PFSK-1 (cell line): ENCODE results near the gene ITGBL1.

Experiments used
- POLR2AphosphoS5 ChIP-seq: IDR thresholded peaks from 2 replicates; pipeline ENCODE4 v1.6.1; 2012; ENCODE audit warnings: low read depth, mild to moderate bottlenecking, control low read depth, low read length, moderate library complexity
- SIN3A ChIP-seq: IDR thresholded peaks from 2 replicates; pipeline ENCODE4 v1.6.1; 2012; ENCODE audit warnings: mild to moderate bottlenecking, low read length, moderate library complexity, borderline replicate concordance; ENCODE audit not compliant: insufficient read depth
- TF ChIP-seq, protein P1 (sequence below), 2 experiments: IDR thresholded peaks; 2 replicates each; pipeline versions ENCODE4 v1.6.1 to v1.8.0; 2011 to 2012; ENCODE audit warnings: low read depth in 2 of 2, low read length in 2 of 2, control low read depth in 1 of 2, inconsistent platforms in 1 of 2, mild to moderate bottlenecking in 1 of 2, moderate library complexity in 1 of 2; ENCODE audit not compliant: insufficient read depth in 1 of 2

- TF ChIP-seq, protein P1, sequence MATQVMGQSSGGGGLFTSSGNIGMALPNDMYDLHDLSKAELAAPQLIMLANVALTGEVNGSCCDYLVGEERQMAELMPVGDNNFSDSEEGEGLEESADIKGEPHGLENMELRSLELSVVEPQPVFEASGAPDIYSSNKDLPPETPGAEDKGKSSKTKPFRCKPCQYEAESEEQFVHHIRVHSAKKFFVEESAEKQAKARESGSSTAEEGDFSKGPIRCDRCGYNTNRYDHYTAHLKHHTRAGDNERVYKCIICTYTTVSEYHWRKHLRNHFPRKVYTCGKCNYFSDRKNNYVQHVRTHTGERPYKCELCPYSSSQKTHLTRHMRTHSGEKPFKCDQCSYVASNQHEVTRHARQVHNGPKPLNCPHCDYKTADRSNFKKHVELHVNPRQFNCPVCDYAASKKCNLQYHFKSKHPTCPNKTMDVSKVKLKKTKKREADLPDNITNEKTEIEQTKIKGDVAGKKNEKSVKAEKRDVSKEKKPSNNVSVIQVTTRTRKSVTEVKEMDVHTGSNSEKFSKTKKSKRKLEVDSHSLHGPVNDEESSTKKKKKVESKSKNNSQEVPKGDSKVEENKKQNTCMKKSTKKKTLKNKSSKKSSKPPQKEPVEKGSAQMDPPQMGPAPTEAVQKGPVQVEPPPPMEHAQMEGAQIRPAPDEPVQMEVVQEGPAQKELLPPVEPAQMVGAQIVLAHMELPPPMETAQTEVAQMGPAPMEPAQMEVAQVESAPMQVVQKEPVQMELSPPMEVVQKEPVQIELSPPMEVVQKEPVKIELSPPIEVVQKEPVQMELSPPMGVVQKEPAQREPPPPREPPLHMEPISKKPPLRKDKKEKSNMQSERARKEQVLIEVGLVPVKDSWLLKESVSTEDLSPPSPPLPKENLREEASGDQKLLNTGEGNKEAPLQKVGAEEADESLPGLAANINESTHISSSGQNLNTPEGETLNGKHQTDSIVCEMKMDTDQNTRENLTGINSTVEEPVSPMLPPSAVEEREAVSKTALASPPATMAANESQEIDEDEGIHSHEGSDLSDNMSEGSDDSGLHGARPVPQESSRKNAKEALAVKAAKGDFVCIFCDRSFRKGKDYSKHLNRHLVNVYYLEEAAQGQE (IDR thresholded peaks at IDR 0.05; ENCODE audit: insufficient read depth in 1 of 2, low read depth in 2 of 2, low read length in 2 of 2), result no peak
- no peak for TF ChIP-seq POLR2AphosphoS5
- TF ChIP-seq SIN3A, result no peak
Measured at GRCh38 chr13:101416181-101417042, 36.1 kb upstream of the ITGBL1 start, which contains the start of gene NALCN.
